ENCODE results near the gene TTC3. TPM values are rescaled to one million over a fixed set of nuclear protein-coding genes. Genes with fewer than 3 reads are reported as not detected.
"Not testable (repeated sequence)": the region's sequence is repeated elsewhere in the genome, so short reads cannot be mapped to it uniquely, and the experiment has no call there.

TTC3 gene
- polyA plus RNA-seq, 1 donor = 233 TPM

DNA sequence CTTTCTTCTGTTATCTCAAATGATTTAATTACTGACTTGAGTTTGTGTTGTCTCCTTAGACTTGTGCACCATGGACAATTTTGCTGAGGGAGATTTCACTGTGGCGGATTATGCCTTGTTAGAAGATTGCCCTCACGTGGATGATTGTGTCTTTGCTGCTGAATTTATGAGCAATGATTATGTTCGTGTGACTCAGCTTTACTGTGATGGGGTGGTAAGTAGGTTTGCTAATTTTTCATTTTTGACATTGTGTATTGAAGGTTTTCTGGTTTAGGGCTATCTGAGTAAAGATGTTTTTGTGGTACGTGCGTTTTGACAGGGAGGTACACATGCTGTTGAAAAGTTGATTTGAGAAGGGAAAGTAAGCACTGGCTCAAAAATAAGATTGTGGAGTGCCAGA is 14.1 kb downstream of the TTC3 start:
- DNase-seq = no peak

GRCh38 chr21:37088186-37088735 is 15.2 kb downstream of the TTC3 start:
- DNase-seq = no peak

DNA sequence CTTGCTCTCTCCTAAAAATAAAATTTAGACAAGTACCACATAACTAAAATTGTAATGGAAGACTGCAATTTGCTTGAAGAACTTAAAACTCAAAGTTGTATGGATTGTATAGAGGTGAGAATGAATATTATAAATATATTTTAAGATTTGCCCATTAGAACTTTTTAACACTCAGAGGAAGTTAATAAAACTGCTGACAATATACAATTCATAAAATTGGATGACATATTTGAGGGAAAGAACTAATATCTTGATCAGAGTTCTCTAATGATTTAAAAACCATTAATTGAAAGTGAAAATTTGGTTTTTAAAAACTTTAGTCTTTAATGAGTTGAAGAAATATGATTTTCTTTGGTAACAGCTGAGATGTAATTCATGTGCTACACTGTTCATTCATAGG is 20.9 kb downstream of the TTC3 start:
- DNase-seq = no peak

DNA sequence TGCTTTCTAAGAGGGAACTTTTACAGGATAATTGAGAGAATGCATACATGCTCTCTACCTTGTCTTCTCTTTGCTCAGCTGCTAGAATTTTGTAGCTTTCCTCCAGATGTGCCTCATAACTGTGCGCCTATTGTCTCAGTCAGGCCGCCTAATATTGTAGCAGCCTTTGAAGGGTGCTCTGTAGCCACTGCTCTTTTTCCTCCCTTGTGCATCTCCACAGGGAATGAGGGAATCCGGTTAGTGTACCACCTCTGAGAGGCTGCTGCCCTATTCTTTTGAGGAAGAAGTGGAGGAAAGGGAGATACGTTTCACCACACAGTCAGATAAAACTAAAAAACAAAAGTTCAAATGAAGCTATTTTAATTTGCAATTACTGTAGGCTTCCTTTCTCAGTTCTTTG is 22.8 kb downstream of the TTC3 start:
- DNase-seq = no peak

DNA sequence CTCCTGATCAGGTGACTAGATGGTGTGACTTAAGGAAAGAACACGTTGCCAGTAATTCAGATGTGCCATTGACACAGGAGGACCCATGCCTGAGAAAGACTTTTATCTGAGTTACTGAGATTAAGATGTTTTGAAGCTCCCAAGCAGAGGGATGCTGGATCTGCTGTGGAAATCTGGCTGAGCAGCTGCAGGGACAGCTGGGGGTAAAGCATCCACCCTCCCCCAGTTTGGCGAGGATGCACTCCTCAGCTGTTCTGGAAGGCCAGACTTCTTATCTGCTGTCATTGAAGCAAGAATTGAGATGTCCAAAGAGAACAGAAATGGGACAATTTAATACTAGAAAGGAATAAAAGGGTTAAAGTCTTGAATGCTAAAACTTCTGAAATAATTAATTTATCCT is 25.7 kb downstream of the TTC3 start:
- DNase-seq = no peak

GRCh38 chr21:37100316-37100715 is 27.3 kb downstream of the TTC3 start:
- DNase-seq = no peak

- DNase-seq = no peak
These were observed 28.3 kb downstream of the TTC3 start for GRCh38 chr21:37101384-37101783.

DNA sequence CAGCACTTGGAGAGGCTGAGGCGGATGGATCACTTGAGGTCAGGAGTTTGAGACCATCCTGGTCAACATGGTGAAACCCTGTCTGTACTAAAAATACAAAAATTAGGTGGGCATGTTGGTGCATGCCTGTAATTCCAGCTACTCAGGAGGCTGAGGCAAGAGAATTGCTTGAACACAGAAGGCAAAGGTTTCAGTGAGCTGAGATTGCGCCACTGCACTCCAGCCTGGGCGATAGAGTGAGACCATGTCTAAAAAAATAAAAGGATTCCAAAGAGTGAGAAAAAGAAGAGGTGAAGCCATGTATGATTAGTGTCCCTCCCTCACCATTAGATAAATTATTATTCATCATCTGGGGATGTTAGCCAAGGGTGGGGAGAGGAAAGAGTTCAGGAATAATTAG is 29.7 kb downstream of the TTC3 start:
- DNase-seq = not testable (repeated sequence)

GRCh38 chr21:37106998-37107397 is 33.9 kb downstream of the TTC3 start:
- DNase-seq = no peak

DNA sequence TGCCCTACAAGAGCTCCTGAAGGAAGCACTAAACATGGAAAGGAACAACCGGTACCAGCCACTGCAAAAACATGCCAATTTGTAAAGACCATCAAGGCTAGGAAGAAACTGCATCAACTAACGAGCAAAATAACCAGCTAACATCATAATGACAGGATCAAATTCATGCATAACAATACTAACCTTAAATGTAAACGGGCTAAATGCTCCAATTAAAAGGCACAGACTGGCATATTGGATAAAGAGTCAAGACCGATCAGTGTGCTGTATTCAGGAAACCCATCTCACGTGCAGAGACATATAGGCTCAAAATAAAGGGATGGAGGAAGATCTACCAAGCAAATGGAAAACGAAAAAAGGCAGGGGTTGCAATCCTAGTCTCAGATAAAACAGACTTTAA is 38.0 kb downstream of the TTC3 start:
- not testable (repeated sequence) for DNase-seq

- DNase-seq = not testable (repeated sequence)
These were observed 41.2 kb downstream of the TTC3 start for GRCh38 chr21:37114301-37114700.

DNA sequence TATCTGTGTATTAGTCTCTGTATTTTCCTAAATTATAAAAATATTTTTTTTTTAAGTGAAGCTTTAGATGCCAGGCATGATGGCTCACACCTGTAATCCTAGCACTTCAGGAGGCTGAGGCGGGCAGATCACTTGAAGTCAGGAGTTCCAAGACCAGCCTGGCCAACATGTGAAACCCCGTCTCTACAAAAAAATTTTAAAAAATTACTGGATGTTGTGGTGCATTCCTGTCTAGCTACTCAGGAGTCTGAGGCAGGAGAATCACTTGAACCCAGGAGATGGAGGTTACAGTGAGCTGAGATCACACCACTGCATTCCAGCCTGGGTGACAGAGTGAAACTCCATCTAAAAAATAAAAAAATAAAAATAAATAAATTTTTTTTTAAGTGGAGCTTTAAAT is 43.4 kb downstream of the TTC3 start:
- not testable (repeated sequence) for DNase-seq

DNA sequence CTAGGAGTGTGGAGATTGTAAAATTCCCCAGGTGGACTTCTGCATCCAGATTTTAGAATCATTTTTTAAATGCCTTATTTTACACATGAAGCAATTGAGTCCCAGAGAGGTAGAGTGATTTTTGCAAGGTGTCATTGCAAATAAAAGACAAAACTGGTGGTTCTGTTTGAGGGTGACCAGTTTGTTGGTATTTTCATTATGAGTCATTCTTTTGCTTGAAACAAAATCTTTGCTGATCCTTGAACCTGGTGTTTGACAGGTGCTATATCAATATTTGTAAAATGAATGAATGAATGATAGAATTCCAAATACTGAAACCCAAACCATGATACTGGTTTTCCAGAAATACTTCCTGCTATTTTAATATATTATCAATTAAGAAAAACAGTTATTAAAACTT is 44.1 kb downstream of the TTC3 start:
- DNase-seq = no peak

- DNase-seq = no peak
These were observed 45.3 kb downstream of the TTC3 start for GRCh38 chr21:37118187-37118826.

- DNase-seq = no peak
These were observed 46.6 kb downstream of the TTC3 start for GRCh38 chr21:37119421-37120218.

DNA sequence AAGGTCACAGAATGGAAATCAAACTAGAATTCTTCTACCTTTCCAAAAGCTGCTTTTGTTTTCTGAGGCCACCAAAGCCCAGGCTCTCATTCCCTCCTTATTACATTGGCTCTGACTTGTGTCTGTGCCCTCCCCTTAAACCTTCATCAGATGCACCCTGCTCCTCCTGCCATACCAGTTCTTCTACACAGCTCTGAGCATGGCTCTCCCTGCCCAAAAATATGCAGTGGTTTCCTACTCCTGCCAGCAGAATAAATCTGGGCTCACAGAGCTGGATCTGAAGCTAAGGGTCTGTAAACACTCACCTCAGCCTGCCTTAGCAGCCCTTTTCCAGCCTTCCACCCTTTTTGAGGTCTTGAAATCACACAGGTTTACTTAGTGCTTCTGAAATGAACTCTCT is 55.0 kb downstream of the TTC3 start:
- no peak for DNase-seq

DNA sequence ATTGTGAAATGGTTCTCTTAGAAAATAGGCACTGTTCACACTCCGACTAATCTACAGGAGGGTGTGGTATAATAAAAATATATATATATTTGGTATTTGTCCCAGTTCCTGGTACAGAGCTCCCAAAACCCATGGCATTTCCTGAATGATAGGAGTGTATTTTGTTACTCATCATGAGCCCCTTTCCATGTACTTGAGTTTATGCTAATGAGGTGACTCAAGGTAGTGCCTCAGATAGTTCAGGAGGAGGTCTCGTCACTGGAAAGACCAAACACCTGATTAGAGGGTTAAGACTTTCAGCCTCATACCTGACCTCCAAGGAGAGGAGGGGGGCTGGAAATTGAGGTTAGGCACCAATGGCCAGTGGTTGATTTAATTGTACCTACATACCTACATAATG is 57.9 kb downstream of the TTC3 start:
- no peak for DNase-seq

DNA sequence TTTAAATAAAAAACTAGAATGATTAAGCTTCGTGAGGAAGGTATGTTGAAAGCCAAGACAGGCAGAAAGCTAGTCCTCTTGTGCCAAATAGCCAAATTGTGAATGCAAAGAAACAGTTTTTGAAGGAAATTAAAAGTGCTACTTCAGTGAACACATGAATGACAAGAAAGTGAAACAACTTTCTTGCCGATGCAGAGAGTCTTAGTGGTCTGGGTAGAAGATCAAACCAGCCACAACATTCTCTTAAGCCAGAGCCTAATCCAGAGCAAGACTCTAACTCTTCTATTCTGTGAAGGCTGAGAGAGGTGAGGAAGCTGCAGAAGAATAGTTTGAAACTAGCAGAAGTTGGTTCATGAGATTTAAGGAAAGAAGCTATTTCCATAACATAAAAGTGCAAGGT is 63.2 kb downstream of the TTC3 start:
- DNase-seq = no peak

GRCh38 chr21:37136744-37137143 is 63.7 kb downstream of the TTC3 start:
- no peak for DNase-seq

DNA sequence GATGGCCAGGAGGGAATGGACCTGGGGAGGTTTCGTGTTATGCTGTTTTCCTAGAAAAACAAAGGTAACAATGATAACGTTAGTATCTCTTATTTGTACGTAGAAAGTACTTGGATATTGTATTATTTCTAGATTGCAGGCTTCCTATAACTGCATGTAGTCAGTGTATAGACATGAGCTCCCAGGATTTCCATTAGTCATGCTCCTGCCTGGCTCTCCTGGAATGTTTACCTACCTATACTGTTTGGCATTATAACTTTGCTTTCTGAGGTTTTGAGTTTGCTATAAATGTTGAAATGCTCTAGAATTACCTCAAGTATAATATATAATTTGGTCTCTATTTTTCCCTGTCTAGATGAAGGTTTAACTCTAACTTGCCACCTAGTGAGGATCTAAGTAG is 66.1 kb downstream of the TTC3 start:
- no peak for DNase-seq

DNA sequence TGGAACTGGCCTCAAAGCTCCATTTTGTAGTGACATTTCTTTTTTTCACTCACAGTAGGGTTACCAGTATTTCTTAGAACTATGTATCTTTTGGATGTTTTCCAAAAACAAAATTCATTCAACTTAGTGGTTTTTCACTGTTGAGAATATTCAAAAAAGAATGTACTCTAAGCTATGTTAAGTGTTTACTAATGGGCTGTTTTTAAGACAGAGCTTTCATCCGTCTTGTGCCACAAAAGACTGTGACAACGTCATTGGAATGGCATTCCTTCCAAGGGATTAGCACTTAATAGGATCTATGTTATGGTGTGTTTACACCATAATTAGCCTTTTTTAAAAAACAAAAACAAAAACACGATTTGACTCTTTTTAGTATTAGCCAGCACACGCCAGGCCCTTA is 66.8 kb downstream of the TTC3 start:
- DNase-seq = no peak

- DNase-seq = not testable (repeated sequence)
These were observed 70.3 kb downstream of the TTC3 start for GRCh38 chr21:37143392-37143791.

DNA sequence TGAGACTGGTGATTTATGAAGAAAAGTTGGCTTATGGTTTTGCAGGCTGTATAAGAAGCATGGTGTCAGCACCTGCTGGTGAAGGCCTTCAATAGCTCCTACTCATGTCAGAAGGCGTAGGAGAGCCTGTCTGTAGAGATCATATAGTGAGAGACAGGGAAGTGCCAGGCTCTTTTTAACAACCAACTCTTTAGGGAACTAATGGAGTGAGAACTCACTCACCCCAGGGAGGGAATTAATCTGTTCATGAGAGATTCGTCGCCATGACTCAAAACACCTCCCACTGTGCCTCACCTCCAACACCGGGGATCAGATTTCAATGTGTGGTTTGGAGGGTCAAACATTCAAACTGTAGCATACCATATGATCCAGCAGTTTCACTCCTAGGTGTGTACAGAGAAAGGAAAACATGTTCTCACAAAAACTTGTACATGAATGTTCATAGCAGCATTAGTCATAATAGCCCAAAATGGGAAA is 72.6 kb downstream of the TTC3 start:
- DNase-seq = no peak

Data from left kidney (tissue), 2 donors.